GM12892 (cell line): ENCODE data around the gene STK10.

ENCODE experiments used
- DNase-seq: peaks from one replicate; pipeline ENCODE4 v3.0.0; 2011; ENCODE audit not compliant: insufficient read length
- FAIRE-seq: peaks from 2 replicates; lab custom pipeline; 2011; peaks lifted over from hg19 to GRCh38; lab: Jason Lieb, UNC
- POLR2A ChIP-seq: IDR thresholded peaks from 2 replicates; pipeline ENCODE4 v1.6.1; 2011; ENCODE audit warnings: low read depth, low read length, control low read depth
- POLR2AphosphoS5 ChIP-seq: IDR thresholded peaks from 2 replicates; pipeline ENCODE4 v1.6.1; 2011; ENCODE audit warnings: low read depth, low read length, control low read depth
- TAF1 ChIP-seq: IDR thresholded peaks from 2 replicates; pipeline ENCODE4 v1.6.1; 2011; ENCODE audit warnings: low read depth, mild to moderate bottlenecking, control low read depth, low read length, borderline replicate concordance

The STK10 gene

GRCh38 chr5:172145870-172146747, 41.9 kb downstream of the STK10 start:
- DNase-seq: no peak
- FAIRE-seq: no peak

GRCh38 chr5:172144931-172145869, 42.8 kb downstream of the STK10 start:
- FAIRE-seq (no peak), DNase-seq (no peak)
- TF ChIP-seq POLR2AphosphoS5: no peak
- no peak for TF ChIP-seq TAF1
- no peak for TF ChIP-seq POLR2A

More at GRCh38 chr5:172145870-172146747, 41.9 kb downstream of the STK10 start:
- TF ChIP-seq POLR2AphosphoS5 (no peak), POLR2A (no peak), TAF1 (no peak)

GRCh38 chr5:172144291-172144815, 43.7 kb downstream of the STK10 start:
- no peak for DNase-seq
- no peak for FAIRE-seq
- no peak for TF ChIP-seq POLR2AphosphoS5
- no peak for TF ChIP-seq POLR2A
- TF ChIP-seq TAF1: no peak

GRCh38 chr5:172143875-172144274, 44.1 kb downstream of the STK10 start:
- TF ChIP-seq TAF1 (no peak), POLR2AphosphoS5 (no peak), POLR2A (no peak)
- FAIRE-seq (no peak), DNase-seq (no peak)

- TF ChIP-seq POLR2AphosphoS5: no peak
- TF ChIP-seq POLR2A: no peak
- no peak for TF ChIP-seq TAF1
- no peak for FAIRE-seq
- DNase-seq: no peak
Observed at GRCh38 chr5:172142709-172143215, 45.3 kb downstream of the STK10 start.

- DNase-seq (no peak), FAIRE-seq (no peak)
- TF ChIP-seq TAF1 (no peak), POLR2AphosphoS5 (no peak), POLR2A (no peak)
Observed at GRCh38 chr5:172141949-172142319, 46.1 kb downstream of the STK10 start.

- TF ChIP-seq POLR2A (no peak), TAF1 (no peak), POLR2AphosphoS5 (no peak)
- FAIRE-seq (no peak), DNase-seq (no peak)
Observed at GRCh38 chr5:172140866-172141265, 47.2 kb downstream of the STK10 start.

GRCh38 chr5:172140120-172140519, 47.9 kb downstream of the STK10 start:
- FAIRE-seq: no peak
- no peak for DNase-seq
- TF ChIP-seq POLR2AphosphoS5 (no peak), TAF1 (no peak), POLR2A (no peak)

- TF ChIP-seq TAF1 (no peak), POLR2AphosphoS5 (no peak), POLR2A (no peak)
- no peak for DNase-seq
- FAIRE-seq: no peak
Observed at GRCh38 chr5:172137046-172137445, 51.0 kb downstream of the STK10 start.

GRCh38 chr5:172133359-172134029, 54.5 kb downstream of the STK10 start:
- no peak for DNase-seq
- peak; percentile 27 for FAIRE-seq
- no peak for TF ChIP-seq POLR2AphosphoS5
- no peak for TF ChIP-seq POLR2A
- no peak for TF ChIP-seq TAF1

- no peak for TF ChIP-seq TAF1
- no peak for TF ChIP-seq POLR2AphosphoS5
- TF ChIP-seq POLR2A: no peak
- DNase-seq: no peak
- FAIRE-seq: no peak
Observed at GRCh38 chr5:172131690-172132089, 56.3 kb downstream of the STK10 start.
